Measurements from ENCODE around the gene NUDT16L1. TPM values are rescaled to one million over a fixed set of nuclear protein-coding genes. Genes with fewer than 3 reads are reported as not detected.

NUDT16L1 gene
- total and polyA plus RNA-seq, 2 of the 4 experiments (the other 2 are of a cell fraction), result 22.9 to 44.3 TPM

DNA sequence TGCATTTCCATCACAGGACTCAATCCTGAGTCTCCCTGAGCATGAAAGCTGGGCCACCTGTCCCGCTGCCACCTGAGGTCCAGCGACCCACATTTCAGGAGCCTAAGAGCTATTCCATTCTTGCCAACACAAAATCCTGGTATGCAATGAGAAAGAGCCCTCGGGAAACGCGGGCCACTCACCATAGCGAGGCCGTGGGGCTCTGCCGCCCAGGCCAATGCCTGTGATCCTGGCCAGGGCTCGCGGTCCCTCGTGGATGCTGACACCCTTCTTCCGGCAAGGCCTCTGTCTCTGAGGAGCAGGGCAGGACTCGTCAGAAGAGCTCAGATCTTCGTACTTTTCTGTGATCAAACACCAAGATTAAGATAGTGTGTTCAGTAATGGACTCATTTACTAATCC is 11.6 kb downstream of the NUDT16L1 start:
- Histone ChIP-seq H2BK15ac (ENCODE audit: low read depth, low read length) (no peak overlapping the region), H2AFZ (replicated peaks; ENCODE audit: low read length, poor library complexity) (no peak overlapping the region), H2AK5ac (ENCODE audit: low read depth, low read length) (no peak overlapping the region), H2AK9ac (replicated peaks; ENCODE audit: low read depth, low read length, poor library complexity) (no peak overlapping the region), H3K18ac (ENCODE audit: low read depth, low read length) (no peak overlapping the region), H3K56ac (ENCODE audit: extremely low read depth, insufficient read depth, low read length) (no peak overlapping the region), H4K8ac (ENCODE audit: low read depth in 2 of 2, low read length in 2 of 2) (no peak overlapping the region), H2BK5ac (ENCODE audit: low read depth, low read length, poor library complexity, severe bottlenecking) (no peak overlapping the region), H3K4me2 (ENCODE audit: low read depth, low read length) (no peak overlapping the region), H3K9me3 (ENCODE audit: control insufficient read depth, insufficient read depth, low read length) (no peaks in the 10 kb centered on the region), H3K4me3 (ENCODE audit: insufficient read depth, low read depth, low read length) (no peak overlapping the region), H4K5ac (ENCODE audit: low read depth, low read length) (no peak overlapping the region), H4K91ac (ENCODE audit: insufficient read depth, low read depth, low read length) (no peak overlapping the region), H3K4ac (ENCODE audit: low read depth, low read length) (no peak overlapping the region), H3K14ac (replicated peaks; ENCODE audit: low read depth, low read length) (no peak overlapping the region), H3K36me3 (ENCODE audit: control insufficient read depth, insufficient read depth, low read length) (peaks cover 43% of the 10 kb centered on the region), H3K27me3 (ENCODE audit: control insufficient read depth, insufficient read depth, low read length) (no peaks in the 10 kb centered on the region), H4K20me1 (ENCODE audit: insufficient read depth, low read length) (peaks cover 6% of the 10 kb centered on the region; the same call in 1 of the 2 replicates), H3K79me1 (ENCODE audit: low read depth in 1 of 2, low read length in 2 of 2) (peaks cover 0 to 15% of the 10 kb centered on the region in 2 experiments; a peak in 2 of 4 replicates), H3K4me1 (ENCODE audit: control insufficient read depth, insufficient read depth, low read length) (no peaks in the 10 kb centered on the region), H2BK120ac (ENCODE audit: low read depth, low read length) (no peak overlapping the region), H3K27ac (ENCODE audit: insufficient read depth, low read length) (no peak overlapping the region), H2BK20ac (ENCODE audit: low read depth, low read length) (no peak overlapping the region), H3K9me1 (ENCODE audit: insufficient read depth, low read length) (peaks cover 3% of the 10 kb centered on the region; the same call in 1 of the 2 replicates), H3K9ac (ENCODE audit: low read depth, low read length) (no peak overlapping the region), H3K23ac (ENCODE audit: low read depth, low read length) (no peak overlapping the region)
- 100% methylated on average over 6 of the region's 14 CpGs; no CpG with 5 or more reads in 1 of the 2 experiments for WGBS, 2 experiments (ENCODE audit: extremely low coverage in 2 of 2, insufficient read length in 1 of 2)
- dilution Hi-C loops (cut with HindIII; ENCODE audit: low sequenced_read_pairs, unreplicated experiment), result no loop called here
- ATAC-seq (ENCODE audit: low read depth) (no peak), DNase-seq (no peak)
- TF ChIP-seq POLR2A (IDR thresholded peaks at IDR 0.05; ENCODE audit: low read depth, low read length) (no peak), RCOR1 (IDR thresholded peaks at IDR 0.05; ENCODE audit: insufficient replicate concordance, low read length) (no peak), SMC3 (IDR thresholded peaks at IDR 0.05; ENCODE audit: low read depth, low read length) (no peak), MAZ (IDR thresholded peaks at IDR 0.05; ENCODE audit: borderline replicate concordance, low read depth, low read length) (no peak), CHD1 (IDR thresholded peaks at IDR 0.05; ENCODE audit: low read depth, low read length) (no peak), BHLHE40 (IDR thresholded peaks at IDR 0.05; ENCODE audit: low read depth, low read length) (no peak), MXI1 (IDR thresholded peaks at IDR 0.05; ENCODE audit: borderline replicate concordance, low read depth, low read length) (no peak), NFE2L2 (IDR thresholded peaks at IDR 0.05; ENCODE audit: low read depth, low read length) (no peak), FOS (IDR thresholded peaks at IDR 0.05; ENCODE audit: low read depth, low read length) (no peak), RFX5 (IDR thresholded peaks at IDR 0.05; ENCODE audit: low read depth, low read length) (no peak), CEBPB (IDR thresholded peaks at IDR 0.05; ENCODE audit: low read depth, low read length) (no peak), RAD21 (IDR thresholded peaks at IDR 0.05; ENCODE audit: low read length) (no peak), MAFK (IDR thresholded peaks at IDR 0.05; ENCODE audit: low read depth, low read length) (no peak)
- TF ChIP-seq, protein P1, sequence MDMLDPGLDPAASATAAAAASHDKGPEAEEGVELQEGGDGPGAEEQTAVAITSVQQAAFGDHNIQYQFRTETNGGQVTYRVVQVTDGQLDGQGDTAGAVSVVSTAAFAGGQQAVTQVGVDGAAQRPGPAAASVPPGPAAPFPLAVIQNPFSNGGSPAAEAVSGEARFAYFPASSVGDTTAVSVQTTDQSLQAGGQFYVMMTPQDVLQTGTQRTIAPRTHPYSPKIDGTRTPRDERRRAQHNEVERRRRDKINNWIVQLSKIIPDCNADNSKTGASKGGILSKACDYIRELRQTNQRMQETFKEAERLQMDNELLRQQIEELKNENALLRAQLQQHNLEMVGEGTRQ (IDR thresholded peaks at IDR 0.05; ENCODE audit: low read depth, low read length), result no peak
- TF ChIP-seq, protein P2, sequence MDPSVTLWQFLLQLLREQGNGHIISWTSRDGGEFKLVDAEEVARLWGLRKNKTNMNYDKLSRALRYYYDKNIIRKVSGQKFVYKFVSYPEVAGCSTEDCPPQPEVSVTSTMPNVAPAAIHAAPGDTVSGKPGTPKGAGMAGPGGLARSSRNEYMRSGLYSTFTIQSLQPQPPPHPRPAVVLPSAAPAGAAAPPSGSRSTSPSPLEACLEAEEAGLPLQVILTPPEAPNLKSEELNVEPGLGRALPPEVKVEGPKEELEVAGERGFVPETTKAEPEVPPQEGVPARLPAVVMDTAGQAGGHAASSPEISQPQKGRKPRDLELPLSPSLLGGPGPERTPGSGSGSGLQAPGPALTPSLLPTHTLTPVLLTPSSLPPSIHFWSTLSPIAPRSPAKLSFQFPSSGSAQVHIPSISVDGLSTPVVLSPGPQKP (IDR thresholded peaks at IDR 0.05; ENCODE audit: borderline replicate concordance, low read depth, low read length), result no peak
- TF ChIP-seq, protein P3, sequence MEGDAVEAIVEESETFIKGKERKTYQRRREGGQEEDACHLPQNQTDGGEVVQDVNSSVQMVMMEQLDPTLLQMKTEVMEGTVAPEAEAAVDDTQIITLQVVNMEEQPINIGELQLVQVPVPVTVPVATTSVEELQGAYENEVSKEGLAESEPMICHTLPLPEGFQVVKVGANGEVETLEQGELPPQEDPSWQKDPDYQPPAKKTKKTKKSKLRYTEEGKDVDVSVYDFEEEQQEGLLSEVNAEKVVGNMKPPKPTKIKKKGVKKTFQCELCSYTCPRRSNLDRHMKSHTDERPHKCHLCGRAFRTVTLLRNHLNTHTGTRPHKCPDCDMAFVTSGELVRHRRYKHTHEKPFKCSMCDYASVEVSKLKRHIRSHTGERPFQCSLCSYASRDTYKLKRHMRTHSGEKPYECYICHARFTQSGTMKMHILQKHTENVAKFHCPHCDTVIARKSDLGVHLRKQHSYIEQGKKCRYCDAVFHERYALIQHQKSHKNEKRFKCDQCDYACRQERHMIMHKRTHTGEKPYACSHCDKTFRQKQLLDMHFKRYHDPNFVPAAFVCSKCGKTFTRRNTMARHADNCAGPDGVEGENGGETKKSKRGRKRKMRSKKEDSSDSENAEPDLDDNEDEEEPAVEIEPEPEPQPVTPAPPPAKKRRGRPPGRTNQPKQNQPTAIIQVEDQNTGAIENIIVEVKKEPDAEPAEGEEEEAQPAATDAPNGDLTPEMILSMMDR (conservative IDR thresholded peaks at IDR 0.05; ENCODE audit: low read depth, low read length), result no peak
- intact Hi-C loops (cut with micrococcal nuclease), result no loop called here
- no TSS peak for BruUV-seq (replicated peaks)
- ChIA-PET CTCF (no interaction called here), POLR2A (ENCODE audit: unreplicated experiment) (no interaction called here)
- in situ Hi-C loops (cut with MboI; ENCODE audit: low sequenced_read_pairs), result no loop called here
